Lower leg skin (tissue), 3 donors: Measurements from ENCODE around the gene MAP10.

ENCODE experiments used
- POLR2A ChIP-seq, 2 donors: fragments of 450-650 bp; IDR thresholded peaks; one replicate each; pipeline ENCODE4 v1.6.1; 2016 to 2017; ENCODE audit warnings: antibody characterized with exemption in 2 of 2, mild to moderate bottlenecking in 1 of 2, moderate library complexity in 1 of 2
- TF ChIP-seq, protein P1 (sequence below), 3 donors: fragments of 450-650 bp; IDR thresholded peaks; one replicate each; pipeline ENCODE4 v1.5.1; 2016; ENCODE audit warnings: antibody characterized with exemption in 3 of 3, mild to moderate bottlenecking in 3 of 3, moderate library complexity in 2 of 3

DNA sequence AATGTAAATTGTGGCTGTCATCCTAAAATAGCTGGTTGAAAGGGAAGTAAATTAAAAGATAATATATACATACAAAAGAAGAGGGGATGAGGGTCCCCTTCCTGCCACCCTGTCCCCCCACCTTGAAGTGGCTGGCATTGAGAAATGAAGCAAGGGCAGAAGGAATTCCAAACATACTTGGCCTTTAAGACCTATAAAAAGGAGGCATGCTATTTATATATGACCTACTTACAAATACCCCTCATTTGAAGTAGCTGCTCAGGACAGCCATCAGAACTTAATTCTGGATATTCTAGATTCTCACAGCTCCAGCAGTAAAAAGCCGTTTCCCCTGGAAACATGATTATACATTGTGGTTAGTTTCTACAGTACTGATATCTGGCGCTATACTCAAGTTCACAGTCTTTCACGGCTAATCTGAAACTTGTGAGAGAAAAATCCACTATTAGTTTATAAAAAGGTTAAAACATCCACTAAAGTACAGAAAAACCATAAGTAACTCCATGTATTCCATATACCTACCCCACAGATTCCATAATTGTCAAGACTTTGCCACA, 9.6 kb upstream of the MAP10 start:
- TF ChIP-seq, protein P1, sequence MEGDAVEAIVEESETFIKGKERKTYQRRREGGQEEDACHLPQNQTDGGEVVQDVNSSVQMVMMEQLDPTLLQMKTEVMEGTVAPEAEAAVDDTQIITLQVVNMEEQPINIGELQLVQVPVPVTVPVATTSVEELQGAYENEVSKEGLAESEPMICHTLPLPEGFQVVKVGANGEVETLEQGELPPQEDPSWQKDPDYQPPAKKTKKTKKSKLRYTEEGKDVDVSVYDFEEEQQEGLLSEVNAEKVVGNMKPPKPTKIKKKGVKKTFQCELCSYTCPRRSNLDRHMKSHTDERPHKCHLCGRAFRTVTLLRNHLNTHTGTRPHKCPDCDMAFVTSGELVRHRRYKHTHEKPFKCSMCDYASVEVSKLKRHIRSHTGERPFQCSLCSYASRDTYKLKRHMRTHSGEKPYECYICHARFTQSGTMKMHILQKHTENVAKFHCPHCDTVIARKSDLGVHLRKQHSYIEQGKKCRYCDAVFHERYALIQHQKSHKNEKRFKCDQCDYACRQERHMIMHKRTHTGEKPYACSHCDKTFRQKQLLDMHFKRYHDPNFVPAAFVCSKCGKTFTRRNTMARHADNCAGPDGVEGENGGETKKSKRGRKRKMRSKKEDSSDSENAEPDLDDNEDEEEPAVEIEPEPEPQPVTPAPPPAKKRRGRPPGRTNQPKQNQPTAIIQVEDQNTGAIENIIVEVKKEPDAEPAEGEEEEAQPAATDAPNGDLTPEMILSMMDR (IDR thresholded peaks at IDR 0.05): no peak
- TF ChIP-seq POLR2A (IDR thresholded peaks at IDR 0.05): no peak
